HG03045 (cell line): ENCODE data around the gene MAFG.

ENCODE experiments used
- ATAC-seq: cut with Tn5 transposase; IDR thresholded peaks from one replicate; pipeline ENCODE4 v1.9.1; 2021; ENCODE audit warnings: mild to moderate bottlenecking, moderate library complexity; ENCODE audit not compliant: unreplicated experiment

The MAFG gene

DNA sequence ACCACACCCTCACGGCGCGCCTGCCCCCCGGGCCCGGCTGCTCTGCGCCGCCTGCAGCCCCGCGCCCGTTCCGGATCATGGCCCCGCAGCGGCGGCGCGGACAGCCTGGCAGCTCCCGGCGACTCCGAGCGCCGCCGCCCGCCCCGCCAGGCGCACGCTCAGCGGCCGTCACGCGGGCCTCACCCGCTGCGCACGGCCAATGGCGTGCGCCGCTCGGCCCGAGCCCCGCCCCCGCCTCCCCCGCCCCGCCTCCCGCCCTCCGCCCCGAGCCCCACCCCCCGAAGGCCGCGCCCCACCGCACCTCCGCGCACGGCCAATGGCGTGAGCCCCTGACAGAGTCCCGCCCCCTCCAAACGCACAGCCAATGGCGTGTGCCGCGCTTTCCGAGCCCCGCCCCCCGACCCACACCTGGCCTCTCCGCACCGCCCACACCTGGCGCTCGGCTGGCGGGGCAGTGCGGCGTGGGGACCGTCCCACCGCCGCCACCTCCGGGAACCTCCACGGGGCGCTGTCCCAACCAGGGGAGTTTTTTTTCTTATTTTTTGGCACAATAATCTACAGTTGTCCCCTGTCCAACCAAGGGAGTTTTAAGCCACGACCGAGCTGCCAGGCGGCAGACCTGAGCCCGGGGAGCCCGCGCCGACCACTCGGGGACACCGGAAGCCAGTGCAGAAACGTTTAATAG lies 16.1 kb downstream of the MAFG start, which contains the start of gene PCYT2:
Gene PCYT2, minus strand, starts transcription at position 123 of the 685 bp plus-strand sequence. Its CDS starts 44 bp downstream, at position 79.
- ATAC-seq, result peak; percentile 67

DNA sequence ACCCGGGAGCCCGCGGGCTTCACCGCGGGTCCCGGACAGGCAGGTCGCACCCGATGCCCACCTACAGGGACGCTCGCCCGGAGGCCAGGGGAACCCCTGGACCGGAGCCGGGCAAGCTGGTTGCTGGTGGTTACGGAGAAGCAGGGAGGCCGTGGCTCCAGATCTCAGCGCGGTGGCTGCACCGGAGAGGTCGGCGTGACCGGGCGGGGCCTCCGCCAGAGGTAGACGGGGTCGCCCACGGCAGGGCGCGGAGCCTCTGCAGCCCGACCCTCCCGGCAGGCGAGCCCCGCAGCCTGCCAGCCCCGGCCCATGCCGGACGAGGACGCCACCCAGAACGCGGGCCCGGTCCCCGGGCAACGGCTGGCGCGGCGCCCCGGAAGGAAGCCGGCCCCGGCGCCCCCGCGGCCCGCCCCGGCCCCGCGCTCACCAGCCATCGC lies 16.7 kb downstream of the MAFG start:
- ATAC-seq, result peak; percentile 19

DNA sequence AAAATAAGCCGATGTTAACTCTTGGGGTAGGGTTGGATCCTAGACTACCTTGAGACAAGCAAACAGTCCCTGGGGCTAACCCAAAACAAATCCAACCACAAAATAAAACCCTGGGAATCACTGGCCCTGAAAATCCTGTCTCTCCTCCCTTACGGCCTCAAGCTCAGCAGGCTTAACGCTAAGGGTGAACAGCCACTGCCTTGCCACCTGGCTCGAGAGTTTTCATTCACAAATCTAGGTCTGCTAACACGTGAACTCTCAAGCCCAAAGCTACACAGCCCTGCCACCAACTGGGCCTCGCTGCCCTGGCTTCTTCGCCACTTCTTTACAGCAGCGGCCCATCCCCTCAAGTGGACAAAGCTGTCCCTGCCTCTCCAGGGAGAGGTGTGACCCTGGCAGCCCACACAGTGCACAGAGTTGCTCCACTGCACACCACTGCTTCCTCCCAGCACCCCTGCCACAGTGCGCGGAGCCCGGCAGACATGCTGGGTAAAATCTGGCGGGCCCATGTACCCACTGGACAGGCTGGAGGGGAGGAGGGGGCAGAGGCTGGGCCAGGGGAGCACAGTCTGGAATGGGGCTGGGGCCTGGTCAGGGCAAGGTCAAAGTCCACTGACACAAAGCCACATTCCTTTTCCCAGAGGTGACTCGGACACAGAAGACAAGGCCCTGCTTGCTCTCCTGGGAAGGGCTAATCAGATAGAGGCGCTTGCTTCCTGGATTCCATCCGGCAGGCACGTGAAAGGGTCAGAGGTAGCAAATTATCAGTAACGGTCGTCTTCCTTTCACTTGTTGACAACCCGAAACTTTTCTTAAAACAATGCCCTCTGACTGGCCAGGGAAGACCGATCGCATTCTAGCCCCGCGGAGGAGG lies 17.3 kb downstream of the MAFG start:
- no peak for ATAC-seq

DNA sequence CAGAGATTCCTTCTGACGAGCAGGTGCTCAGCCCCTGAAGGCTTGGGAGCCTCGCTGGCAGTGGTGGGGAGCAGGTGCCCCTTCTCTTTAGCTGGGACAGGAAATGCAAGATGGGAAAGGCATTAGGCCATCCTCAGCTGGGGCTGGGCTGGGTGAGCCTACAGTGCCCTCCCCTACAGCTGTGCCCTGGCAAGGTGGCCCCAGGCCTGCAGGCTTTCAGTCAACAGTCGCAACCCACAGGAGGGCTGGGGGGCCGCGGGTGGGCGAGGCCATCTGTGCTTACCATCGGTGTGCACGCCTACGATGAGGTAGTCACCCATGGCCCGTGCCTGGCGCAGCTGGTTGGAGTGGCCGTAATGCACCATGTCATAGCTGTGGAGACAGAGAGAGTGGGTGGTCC lies 18.3 kb downstream of the MAFG start:
- no peak for ATAC-seq

DNA sequence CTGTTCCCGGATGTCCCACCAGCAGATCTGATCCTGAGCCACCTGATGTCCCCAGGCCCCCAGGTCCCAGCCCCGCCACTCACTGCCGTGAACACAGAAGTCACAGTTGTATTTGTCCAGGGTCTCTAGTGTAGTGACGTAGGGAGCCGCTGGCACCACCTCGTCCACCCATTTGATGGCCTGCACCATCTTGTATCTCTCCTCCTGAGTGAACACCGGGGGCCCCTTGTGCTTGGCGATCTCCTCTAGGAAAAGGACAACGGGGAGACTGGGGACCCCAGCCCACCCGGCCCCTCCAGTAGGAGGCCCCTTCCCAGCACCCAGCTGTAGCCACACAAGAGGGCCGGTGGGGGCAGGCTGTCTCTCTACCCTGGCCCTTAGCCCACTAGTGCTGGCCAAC lies 18.7 kb downstream of the MAFG start:
- no peak for ATAC-seq

DNA sequence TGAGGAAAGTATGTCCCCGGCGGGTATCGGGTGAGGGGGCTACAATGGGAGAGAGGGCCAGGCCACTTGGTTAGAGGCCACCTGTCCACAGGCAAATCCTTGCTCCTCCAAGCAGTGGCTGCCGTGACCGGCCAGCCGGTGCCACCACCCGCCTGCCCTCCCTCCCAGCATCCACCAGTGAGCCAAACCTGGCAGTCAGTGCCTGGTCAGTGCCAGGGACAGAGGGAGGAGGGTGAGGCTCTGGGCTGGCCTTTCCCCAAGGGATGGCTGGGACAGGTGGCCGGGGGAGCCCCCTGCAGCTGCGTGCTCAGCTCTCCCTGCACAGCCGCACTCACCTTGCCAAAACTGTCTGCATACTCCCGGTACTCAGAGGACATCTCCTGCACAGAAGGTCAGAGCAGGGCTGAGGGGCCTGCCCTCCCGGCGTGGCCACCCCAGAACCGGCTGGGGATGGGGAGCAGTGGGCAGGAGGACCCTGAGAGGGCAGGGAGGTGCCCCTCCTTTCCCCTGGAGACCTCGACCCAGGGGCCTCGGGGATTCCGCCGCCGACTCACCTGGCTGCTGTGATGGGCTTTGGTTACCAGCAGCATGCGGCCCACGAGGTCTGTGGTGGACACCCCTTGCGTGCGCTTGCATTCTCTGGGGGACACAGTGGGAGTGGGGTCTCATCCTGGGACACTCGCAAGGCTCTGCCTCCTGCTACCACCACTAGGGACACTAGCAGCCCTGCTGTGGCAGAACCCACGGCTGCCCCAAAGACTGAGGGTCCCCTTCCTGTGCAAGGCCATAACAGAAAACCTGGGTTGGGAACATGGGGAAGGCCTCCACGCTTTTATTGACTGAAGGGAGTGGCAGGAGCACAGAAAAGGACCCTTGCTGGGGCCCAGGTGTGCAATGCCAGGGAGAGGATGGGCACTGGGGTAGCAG lies 20.1 kb downstream of the MAFG start:
- ATAC-seq, result no peak

DNA sequence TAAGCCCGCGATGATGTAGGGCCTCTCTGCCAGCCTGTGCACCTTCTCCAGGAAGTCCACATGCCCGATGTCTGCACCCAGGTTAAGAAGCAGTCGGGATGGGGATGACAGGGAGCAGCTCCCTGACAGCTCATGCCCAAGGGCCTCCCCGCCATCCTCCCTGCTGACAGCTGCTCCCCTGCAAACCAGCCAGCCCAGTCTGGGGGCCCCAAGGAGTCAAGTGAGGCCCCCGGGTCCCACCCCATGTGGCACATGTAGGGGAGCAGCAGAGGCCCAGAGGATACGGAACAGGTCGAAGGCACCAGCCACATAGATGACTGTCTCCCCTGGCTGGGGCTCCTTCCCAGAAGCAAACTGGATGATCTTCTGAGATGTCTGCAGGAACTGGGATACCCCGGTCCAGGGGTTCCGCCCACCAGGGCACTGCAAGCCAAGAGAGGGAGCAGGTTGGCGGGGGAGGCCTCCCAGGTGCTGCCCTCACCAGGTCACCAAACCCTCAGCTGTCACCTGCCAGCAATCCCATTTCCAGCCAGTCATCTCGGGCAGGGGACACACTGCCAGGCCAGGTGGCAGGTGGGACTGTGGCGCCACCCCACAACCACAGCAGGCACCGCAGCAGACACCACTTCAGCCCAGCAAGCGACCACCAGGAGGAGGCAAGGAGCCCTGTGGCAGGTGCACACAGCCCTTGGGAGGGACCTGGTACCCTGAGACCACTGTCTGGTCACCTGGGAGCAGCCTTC lies 20.9 kb downstream of the MAFG start:
- ATAC-seq, result no peak

DNA sequence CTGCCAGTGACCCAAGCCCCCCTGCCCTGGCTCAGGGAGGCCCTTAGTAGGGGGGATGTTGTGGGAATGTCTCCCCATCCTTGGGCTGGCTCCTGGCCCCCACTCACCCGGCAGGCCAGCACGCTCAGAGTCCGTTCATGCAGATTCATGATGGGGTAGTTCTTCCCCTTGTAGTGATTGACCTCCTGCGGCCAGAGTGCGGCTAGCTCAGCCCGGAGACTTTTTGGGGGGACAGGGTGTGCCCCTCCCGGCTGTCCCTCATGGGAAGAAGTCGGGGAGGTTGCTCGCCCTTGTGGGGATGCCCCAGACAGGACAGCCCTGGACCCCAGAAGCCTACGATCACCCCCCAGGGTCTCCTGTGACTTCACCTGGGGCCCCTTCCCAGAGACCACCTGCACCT lies 21.5 kb downstream of the MAFG start:
- ATAC-seq, result no peak

DNA sequence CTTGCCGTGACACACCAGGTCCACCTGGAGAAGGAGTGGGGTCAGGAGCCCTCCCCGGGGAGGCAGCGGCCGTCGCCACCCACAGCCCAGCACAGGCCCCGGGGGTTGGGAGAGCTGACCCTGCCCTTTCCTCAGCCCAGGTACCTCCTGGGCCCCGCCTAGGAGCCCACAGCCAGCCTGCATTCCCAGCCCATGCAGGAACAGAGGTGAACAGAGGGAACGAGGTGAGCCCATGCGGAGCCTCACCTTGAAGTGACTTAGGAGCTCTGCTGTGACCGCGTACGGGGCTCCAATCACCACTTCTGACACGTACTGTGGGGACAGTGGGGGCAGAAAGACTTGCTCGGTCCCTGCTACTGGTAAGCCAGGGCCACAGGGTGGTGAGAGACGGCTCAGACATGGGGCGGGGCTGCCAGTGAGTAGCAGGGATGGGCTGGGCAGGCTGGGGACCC lies 22.1 kb downstream of the MAFG start:
- ATAC-seq, result no peak

DNA sequence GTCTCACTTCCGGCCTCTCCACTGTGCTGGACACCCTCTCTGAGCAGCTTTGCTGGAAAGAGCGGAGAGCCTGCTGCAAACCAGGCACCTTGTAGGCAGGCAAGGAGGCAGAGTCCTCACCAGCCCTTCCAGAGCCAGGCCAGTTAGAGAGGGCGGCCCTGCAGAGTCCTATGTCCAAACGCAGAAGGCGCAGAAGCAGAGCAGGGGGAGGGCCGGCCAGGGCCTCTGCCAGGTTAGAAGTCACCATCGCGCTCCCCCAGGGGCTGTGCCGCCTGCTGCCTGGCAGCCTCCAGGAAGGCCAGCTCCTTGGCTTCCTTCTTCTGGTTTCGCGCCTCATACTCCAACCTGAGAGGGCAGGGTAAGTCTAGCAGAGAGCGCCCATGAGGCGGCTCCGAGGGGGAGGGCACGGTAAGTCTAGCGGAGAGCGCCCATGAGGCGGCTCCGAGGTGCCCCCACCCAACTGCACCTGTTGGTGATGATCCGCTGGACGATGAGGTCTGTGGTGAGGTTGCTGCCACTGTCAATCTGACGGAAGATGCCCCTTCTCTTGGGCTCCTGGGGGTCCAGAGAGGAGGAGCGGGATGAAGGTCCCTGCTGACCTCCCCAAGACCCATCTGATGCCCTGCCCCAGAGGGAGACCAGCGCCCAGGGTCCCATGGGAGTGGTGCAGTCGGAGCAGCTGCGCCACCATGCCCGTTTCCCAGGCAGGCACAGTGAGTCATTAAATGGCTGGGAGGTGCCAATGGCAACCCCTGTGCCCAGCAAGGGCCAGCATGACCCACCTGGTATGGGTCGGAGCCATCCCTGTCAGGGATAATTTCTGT lies 22.7 kb downstream of the MAFG start:
- ATAC-seq, result no peak

DNA sequence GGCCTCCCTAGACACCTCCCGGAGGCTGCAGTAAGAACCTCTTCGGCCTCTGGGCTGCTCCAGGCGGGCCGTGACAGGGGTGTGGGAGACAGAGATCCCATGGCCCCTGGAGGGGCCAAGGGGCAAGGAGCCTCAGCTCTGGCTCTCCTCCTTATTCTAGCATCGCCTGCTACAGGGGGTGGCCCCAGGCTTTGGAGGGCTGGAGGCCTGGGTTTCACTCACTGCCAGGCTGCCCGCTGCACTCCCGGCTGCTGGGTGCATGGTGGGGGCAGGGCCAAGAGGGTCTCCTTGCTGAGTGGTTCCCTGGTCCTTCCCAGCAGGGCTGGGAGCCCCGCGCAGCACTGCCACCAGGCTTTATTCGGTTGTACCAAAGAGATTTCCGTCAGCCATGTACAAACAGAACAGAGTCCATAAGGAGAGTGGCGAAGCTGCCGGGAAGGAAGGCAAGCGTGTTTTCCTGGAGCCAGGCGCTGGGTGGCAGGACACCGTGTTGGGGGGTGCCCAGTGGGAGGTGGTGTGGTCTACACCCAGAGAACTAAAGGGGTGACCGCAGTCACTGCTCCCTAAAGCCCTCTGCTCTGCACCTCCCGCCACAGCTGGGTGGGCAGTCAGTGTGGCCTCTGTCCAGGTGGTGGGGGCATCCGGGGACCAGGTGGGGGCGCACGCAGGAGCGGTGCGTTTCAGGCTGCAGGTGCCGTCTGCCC lies 23.5 kb downstream of the MAFG start:
- ATAC-seq, result no peak

DNA sequence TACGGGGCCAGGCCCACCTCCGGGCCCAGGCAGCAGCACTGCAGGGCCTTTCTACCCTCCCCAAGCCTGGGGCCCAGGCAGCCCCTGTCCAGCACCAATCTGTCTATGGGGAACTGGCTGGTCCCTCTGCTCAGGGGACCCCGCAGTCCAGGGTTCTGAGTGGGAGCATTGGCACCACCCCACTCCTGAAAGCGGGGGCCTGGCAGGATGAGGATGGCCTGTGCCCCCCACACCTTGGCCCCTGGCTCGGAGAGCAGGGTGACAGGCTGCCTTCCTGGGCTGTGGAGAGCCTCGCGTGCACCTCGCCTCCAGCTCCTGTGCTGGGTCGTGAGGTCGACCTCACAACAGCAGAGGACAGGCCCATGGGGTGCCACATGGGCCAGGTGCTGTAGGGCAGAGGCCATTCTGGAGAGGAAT lies 24.1 kb downstream of the MAFG start:
- no peak for ATAC-seq

DNA sequence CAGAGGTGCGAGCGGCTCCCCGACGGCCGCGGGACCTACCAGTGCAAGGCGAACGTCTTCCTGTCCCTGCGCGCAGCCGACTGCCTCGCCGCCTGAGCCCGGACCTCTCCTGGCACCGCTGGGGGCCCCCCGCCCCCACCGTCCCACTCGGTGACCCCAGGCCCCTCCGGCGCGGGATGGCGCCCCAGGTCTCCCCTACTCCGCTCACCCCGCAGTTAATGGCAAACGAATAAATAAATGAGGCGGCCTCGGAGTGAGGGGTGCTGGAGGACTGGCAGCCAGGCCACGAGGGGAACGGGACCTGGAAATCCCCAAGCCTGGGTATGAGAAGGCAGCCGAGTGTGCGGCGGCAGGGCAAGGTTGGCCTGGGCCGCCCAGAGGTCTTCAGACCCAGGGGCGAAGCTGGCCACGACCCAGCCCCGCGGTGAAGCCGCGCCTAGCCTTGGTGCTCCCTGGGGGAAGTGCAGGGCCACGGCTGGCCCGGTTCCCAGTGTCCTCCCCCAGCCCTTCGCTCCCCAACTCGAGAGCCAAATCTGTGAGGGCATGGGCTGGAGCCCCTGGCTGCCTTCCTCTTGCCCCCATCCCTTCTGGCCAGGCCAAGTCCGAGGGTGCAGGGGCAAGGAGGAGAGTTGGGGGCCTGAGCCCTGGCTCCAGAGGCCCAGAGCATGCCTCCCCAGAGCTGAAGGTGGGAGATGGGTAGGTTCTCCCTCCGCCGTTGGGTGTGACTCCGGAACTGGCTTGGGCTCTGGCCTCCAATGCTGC lies 24.7 kb downstream of the MAFG start:
- ATAC-seq, result no peak

DNA sequence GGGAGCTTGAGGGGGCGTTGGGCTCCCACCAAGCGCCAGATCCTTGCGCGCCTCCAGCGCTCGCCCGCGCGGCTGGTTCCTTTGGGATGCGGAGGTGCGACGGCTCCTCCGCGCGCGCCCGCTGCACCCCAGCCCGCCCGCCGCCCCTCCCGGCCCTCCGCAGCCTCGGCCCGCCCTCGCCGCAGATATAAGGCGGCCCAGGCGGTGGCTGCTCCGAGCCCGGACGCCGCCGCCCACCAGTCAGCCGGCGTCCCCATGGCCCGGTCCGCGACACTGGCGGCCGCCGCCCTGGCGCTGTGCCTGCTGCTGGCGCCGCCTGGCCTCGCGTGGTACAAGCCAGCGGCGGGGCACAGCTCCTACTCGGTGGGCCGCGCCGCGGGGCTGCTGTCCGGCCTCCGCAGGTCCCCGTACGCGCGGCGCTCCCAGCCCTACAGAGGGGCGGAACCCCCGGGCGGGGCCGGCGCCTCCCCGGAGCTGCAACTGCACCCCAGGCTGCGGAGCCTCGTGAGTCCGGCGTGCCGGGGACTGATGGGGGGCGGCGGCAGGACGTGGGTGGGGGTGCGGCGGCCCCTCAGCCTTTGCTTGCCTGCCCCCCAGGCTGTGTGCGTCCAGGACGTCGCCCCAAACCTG lies 25.4 kb downstream of the MAFG start, which contains the start of gene NPB:
Gene NPB, plus strand, starts transcription at position 216 of the 630 bp plus-strand sequence. Its CDS starts 40 bp downstream, at position 256.
- ATAC-seq, result no peak

DNA sequence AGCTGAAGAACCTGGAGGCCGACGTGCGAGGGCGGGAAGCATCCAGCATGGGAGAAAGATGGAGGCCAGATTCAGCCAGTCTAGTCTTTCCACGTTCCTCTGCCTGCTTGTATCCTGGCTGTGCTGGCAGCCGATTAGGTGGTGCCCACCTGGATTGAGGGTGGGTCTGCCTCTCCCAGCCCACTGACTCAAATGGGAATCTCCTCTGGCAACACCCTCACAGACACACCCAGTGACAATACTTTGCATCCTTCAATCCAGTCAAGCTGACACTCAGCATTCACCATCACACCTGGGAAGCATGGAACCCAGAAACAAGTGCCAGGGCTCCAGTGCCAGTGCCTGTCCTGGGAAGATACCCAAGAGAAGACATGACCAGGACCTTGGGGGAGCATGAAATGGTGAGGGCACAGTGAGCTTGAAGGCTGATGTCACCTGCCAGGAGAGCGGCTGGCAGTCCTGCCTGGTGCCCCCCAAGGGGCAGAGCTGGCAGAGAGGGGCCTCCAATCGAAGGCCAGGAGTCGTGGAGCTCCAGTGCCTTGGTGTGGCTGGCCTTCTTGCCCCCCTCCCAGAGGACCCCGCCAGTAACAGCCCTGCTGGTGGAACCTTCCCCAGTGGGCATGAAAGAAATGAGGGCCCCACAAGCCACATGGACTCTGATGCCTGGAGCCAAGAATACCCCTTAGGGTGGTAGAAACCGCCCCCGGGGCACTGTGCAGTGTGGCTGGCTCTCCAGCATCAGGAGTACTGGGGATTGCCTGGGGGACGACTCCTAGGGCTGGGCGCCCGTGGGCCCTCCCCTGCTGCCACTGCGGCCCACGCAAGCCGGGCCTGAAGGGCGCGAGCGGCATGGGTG lies 26.1 kb downstream of the MAFG start:
- no peak for ATAC-seq

DNA sequence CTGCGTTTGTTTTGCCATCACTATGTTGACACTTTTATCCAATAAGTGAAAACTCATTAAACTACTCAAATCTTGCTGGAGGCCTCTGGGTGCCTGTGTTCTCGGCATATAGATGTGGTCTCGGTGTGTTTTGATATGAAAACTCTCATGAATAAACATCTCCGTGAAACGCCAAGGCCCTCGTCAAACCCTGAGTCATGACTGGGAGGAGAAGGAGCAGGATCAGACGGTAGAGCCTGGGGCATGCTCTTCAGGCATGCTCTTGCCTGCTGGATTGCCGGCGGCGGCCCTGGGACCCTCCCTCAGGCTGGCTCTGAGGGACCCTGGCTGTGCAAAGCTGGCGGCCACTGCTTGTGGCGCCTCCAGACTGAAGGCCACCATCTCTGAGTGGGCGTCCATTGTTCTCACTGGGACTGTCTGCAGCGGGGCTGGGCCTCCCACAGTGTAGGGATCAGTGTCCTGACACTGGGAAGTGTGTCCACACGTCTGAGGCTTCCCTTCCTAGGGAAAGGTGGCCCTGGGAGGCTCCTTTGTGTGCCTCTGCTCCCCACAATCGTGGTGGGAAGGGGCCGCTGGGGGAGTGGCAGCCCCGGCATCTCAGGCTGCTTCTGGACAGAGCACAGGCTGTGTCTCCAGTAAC lies 27.2 kb downstream of the MAFG start:
- no peak for ATAC-seq
